Measurements from ENCODE around the gene CPLX3.
A peak's percentile ranks its signal among the peaks of the same experiment; 100 is the strongest.

Gene CPLX3

GRCh38 chr15:74842581-74843444, 16.4 kb downstream of the CPLX3 start, which contains the start of gene ULK3:
ULK3 (minus strand) TSS chr15:74843156; CDS start chr15:74843105, 51 bp downstream.
- in situ Hi-C loops (cut with HindIII; ENCODE audit: low sequenced_read_pairs) = no loop called here
- peak within 1 kb of the TSS; percentile 87 for H3K4me3 ChIP-seq (ENCODE audit: low read depth, low read length)
- peak; percentile 36 for DNase-seq (ENCODE audit: low read depth)
- peak; percentile 40 for TF ChIP-seq CTCF (IDR thresholded peaks at IDR 0.05; ENCODE audit: low read depth, low read length, missing control alignments)

GRCh38 chr15:74843445-74843828, 17.0 kb downstream of the CPLX3 start:
- peak overlapping the region; percentile 87 for H3K4me3 ChIP-seq (ENCODE audit: low read depth, low read length)
- in situ Hi-C loops (cut with HindIII; ENCODE audit: low sequenced_read_pairs) = no loop called here
- no peak for DNase-seq (ENCODE audit: low read depth)
- TF ChIP-seq CTCF (IDR thresholded peaks at IDR 0.05; ENCODE audit: low read depth, low read length, missing control alignments) = peak; percentile 1

GRCh38 chr15:74843891-74844299, 17.5 kb downstream of the CPLX3 start:
- TF ChIP-seq CTCF (IDR thresholded peaks at IDR 0.05; ENCODE audit: low read depth, low read length, missing control alignments) = no peak
- H3K4me3 ChIP-seq (ENCODE audit: low read depth, low read length) = no peak overlapping the region
- DNase-seq (ENCODE audit: low read depth) = no peak
- in situ Hi-C loops (cut with HindIII; ENCODE audit: low sequenced_read_pairs) = no loop called here

GRCh38 chr15:74844319-74845207, 18.1 kb downstream of the CPLX3 start:
- no peak for TF ChIP-seq CTCF (IDR thresholded peaks at IDR 0.05; ENCODE audit: low read depth, low read length, missing control alignments)
- no peak for DNase-seq (ENCODE audit: low read depth)
- H3K4me3 ChIP-seq (ENCODE audit: low read depth, low read length) = no peak overlapping the region
- in situ Hi-C loops (cut with HindIII; ENCODE audit: low sequenced_read_pairs) = no loop called here

- in situ Hi-C loops (cut with HindIII; ENCODE audit: low sequenced_read_pairs) = no loop called here
- TF ChIP-seq CTCF (IDR thresholded peaks at IDR 0.05; ENCODE audit: low read depth, low read length, missing control alignments) = no peak
- H3K4me3 ChIP-seq (ENCODE audit: low read depth, low read length) = no peak overlapping the region
- DNase-seq (ENCODE audit: low read depth) = no peak
Observed at GRCh38 chr15:74845208-74845568, 18.8 kb downstream of the CPLX3 start.

- DNase-seq (ENCODE audit: low read depth) = no peak
- no peak overlapping the region for H3K4me3 ChIP-seq (ENCODE audit: low read depth, low read length)
- in situ Hi-C loops (cut with HindIII; ENCODE audit: low sequenced_read_pairs) = no loop called here
Observed at GRCh38 chr15:74845581-74845980, 19.2 kb downstream of the CPLX3 start.

More at GRCh38 chr15:74845581-74845980, 19.2 kb downstream of the CPLX3 start:
- no peak for TF ChIP-seq CTCF (IDR thresholded peaks at IDR 0.05; ENCODE audit: low read depth, low read length, missing control alignments)
